CD4-positive, alpha-beta T cell (primary cell): Measurements from ENCODE around the gene KCNG1. TPM values are rescaled to one million over a fixed set of nuclear protein-coding genes. Genes with fewer than 3 reads are reported as not detected.

Source experiments
- ATAC-seq: fragments of 200-7000 bp; cut with Tn5 transposase; one replicate; pipeline ENCODE4 v1.10.0; 2022; ENCODE audit warnings: mild to moderate bottlenecking; ENCODE audit not compliant: poor library complexity
- CTCF ChIA-PET: fragments of 350-600 bp; sonication (Branson Sonifier 250); formaldehyde crosslinking; loops from one replicate; lab custom pipeline; 2021; ENCODE audit warnings: antibody characterized with exemption, inconsistent platforms; lab: Charles Lee
- POLR2A ChIA-PET: fragments of 350-600 bp; sonication (Branson Sonifier 250); formaldehyde crosslinking; loops from one replicate; lab custom pipeline; 2021; ENCODE audit warnings: antibody characterized with exemption, inconsistent platforms; lab: Charles Lee
- DNase-seq, 14 experiments: peaks; one replicate each; pipeline ENCODE4 v3.0.0-alpha.2; 2013 to 2020; ENCODE audit warnings: mixed read lengths in 2 of 14
- H3K27ac ChIP-seq, 2 donors: one replicate each; pipeline versions ENCODE4 v1.5.1 to v1.7.0; 2013; ENCODE audit warnings: low read length in 2 of 2, low read depth in 1 of 2, mild to moderate bottlenecking in 1 of 2
- H3K27me3 ChIP-seq, 2 experiments: 1 replicate in 1 of 2; 2 replicates in 1 of 2; pipeline versions ENCODE4 v1.6.1 to v1.7.0; 2013; ENCODE audit warnings: low read length in 2 of 2, control low read depth in 1 of 2, mild to moderate bottlenecking in 1 of 2, moderate library complexity in 1 of 2; ENCODE audit not compliant: insufficient read depth in 2 of 2, control insufficient read depth in 1 of 2
- H3K36me3 ChIP-seq: one replicate; pipeline ENCODE4 v1.6.1; 2013; ENCODE audit warnings: low read length, control low read depth; ENCODE audit not compliant: insufficient read depth
- H3K4me1 ChIP-seq: one replicate; pipeline ENCODE4 v1.6.1; 2013; ENCODE audit warnings: low read length, control low read depth; ENCODE audit not compliant: insufficient read depth
- H3K4me3 ChIP-seq: one replicate; pipeline ENCODE4 v1.5.1; 2013; ENCODE audit warnings: mild to moderate bottlenecking, low read length, moderate library complexity
- H3K9me3 ChIP-seq, 2 experiments: 1 replicate in 1 of 2; 2 replicates in 1 of 2; pipeline versions ENCODE4 v1.6.1 to v1.7.0; 2013; ENCODE audit warnings: low read length in 2 of 2, mild to moderate bottlenecking in 2 of 2, control low read depth in 1 of 2, moderate library complexity in 1 of 2; ENCODE audit not compliant: control insufficient read depth in 1 of 2, insufficient read depth in 1 of 2
- H3K27ac Mint-ChIP-seq: one replicate; pipeline ENCODE4 v1.8.0; 2020; ENCODE audit warnings: mixed read lengths
- H3K27me3 Mint-ChIP-seq: one replicate; pipeline ENCODE4 v1.8.0; 2021; ENCODE audit warnings: mixed read lengths
- H3K36me3 Mint-ChIP-seq: one replicate; pipeline ENCODE4 v1.8.0; 2021; ENCODE audit warnings: low read depth, mixed read lengths
- H3K4me1 Mint-ChIP-seq: one replicate; pipeline ENCODE4 v1.8.0; 2021; ENCODE audit warnings: low read depth, mixed read lengths
- H3K4me3 Mint-ChIP-seq: one replicate; pipeline ENCODE4 v1.8.0; 2020; ENCODE audit warnings: mild to moderate bottlenecking, mixed read lengths
- H3K9me3 Mint-ChIP-seq: one replicate; pipeline ENCODE4 v1.8.0; 2020; ENCODE audit warnings: mixed read lengths
- CTCF ChIP-seq: fragments of 200-600 bp; IDR thresholded peaks from one replicate; pipeline ENCODE4 v1.8.0; 2022; ENCODE audit warnings: antibody characterized with exemption, mild to moderate bottlenecking
- intact Hi-C, 2 experiments: fragments of 100-400 bp; cut with DNase I in 1 of 2; cut with micrococcal nuclease in 1 of 2; formaldehyde crosslinking; loops; one replicate each; pipeline versions ENCODE4 v1.15.1 to v1.9.0; 2023 to 2025; cut with DNase I, micrococcal nuclease
- total RNA-seq, 174 experiments: library from RNA in 2 of 174; stranded (reverse) in 2 of 174; gene quantifications; one replicate each; pipeline ENCODE4 v1.2.3 and lab custom pipeline; 2021 to 2026

Gene KCNG1
- total RNA-seq, 2 experiments from 2014 or later, result not detected

GRCh38 chr20:51011479-51011878 is 11.4 kb downstream of the KCNG1 start:
- Histone ChIP-seq H3K4me1 (no peaks in the 10 kb centered on the region), H3K9me3 (no peaks in the 10 kb centered on the region), H3K27me3 (peaks cover 0 to 10% of the 10 kb centered on the region in 2 experiments), H3K4me3 (no peak overlapping the region), H3K27ac (no peak overlapping the region), H3K36me3 (no peaks in the 10 kb centered on the region)
- H3K4me3 Mint-ChIP-seq, result no peak overlapping the region
- H3K9me3 Mint-ChIP-seq, result no peaks in the 10 kb centered on the region
- no peak for TF ChIP-seq CTCF
- POLR2A ChIA-PET, result no interaction called here
- intact Hi-C loops, result no loop called here
- H3K36me3 Mint-ChIP-seq, result no peaks in the 10 kb centered on the region
- no peak overlapping the region for H3K27ac Mint-ChIP-seq
- H3K27me3 Mint-ChIP-seq, result peaks cover 32% of the 10 kb centered on the region
- ATAC-seq (no peak), DNase-seq (no peak)
- CTCF ChIA-PET, result no interaction called here
- H3K4me1 Mint-ChIP-seq, result no peaks in the 10 kb centered on the region

DNA sequence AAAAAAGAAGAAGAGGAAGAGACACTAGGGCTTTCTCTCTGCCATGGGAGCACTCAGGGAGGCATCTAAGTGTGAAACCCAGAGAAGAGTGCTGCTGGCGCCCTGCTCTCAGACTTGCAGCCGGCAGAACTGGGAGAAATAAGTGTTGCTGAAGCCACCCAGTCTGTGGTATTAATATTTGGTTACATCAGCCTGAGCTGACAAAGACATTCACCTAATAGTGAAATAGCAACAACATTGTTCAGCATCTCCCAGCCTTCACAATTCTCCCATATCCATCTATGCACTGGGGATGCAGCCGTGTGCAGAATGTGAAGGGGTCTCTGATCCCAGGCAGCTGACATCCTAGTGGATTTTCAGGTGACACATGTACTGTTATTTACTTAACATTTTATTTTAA is 12.0 kb downstream of the KCNG1 start:
- DNase-seq, result no peak
- TF ChIP-seq CTCF, result no peak
- no peaks in the 10 kb centered on the region for H3K36me3 Mint-ChIP-seq
- H3K9me3 ChIP-seq, result no peaks in the 10 kb centered on the region
- H3K4me1 Mint-ChIP-seq, result no peaks in the 10 kb centered on the region
- no peak overlapping the region for H3K4me3 Mint-ChIP-seq
- H3K4me3 ChIP-seq, result no peak overlapping the region
- peaks cover 1 to 10% of the 10 kb centered on the region in 2 experiments for H3K27me3 ChIP-seq
- no peaks in the 10 kb centered on the region for H3K4me1 ChIP-seq
- H3K27ac ChIP-seq, result no peak overlapping the region
- no peak overlapping the region for H3K27ac Mint-ChIP-seq
- no peaks in the 10 kb centered on the region for H3K36me3 ChIP-seq
- H3K27me3 Mint-ChIP-seq, result peaks cover 32% of the 10 kb centered on the region
- ATAC-seq, result no peak
- POLR2A ChIA-PET, result no interaction called here
- CTCF ChIA-PET, result no interaction called here
- intact Hi-C loops, result no loop called here
- no peaks in the 10 kb centered on the region for H3K9me3 Mint-ChIP-seq

DNA sequence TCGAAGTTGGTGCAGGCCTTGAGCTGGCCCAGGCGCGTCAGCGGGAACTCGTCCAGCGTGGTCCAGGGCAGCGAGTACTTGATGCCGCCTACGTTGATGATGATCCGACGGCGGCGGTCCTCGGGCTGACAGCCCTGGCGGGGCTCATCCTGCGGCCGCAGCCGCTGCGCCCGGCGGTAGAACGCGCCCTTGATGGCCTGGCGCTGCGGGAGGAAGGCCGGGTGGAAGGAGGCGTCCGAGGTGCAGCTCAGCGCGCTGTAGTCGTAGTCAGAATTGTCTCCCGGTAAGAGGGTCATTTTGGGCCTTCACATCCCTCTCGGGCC is 12.9 kb downstream of the KCNG1 start:
- no peak overlapping the region for H3K27ac ChIP-seq
- H3K27ac Mint-ChIP-seq, result no peak overlapping the region
- H3K36me3 Mint-ChIP-seq, result no peaks in the 10 kb centered on the region
- no peaks in the 10 kb centered on the region for H3K9me3 Mint-ChIP-seq
- H3K4me1 Mint-ChIP-seq, result no peaks in the 10 kb centered on the region
- H3K4me3 ChIP-seq, result no peak overlapping the region
- POLR2A ChIA-PET, result no interaction called here
- intact Hi-C loops, result no loop called here
- DNase-seq (no peak), ATAC-seq (no peak)
- no peaks in the 10 kb centered on the region for H3K36me3 ChIP-seq
- peaks cover 6 to 7% of the 10 kb centered on the region in 2 experiments for H3K27me3 ChIP-seq
- TF ChIP-seq CTCF, result no peak
- H3K4me3 Mint-ChIP-seq, result no peak overlapping the region
- H3K4me1 ChIP-seq, result no peaks in the 10 kb centered on the region
- no peaks in the 10 kb centered on the region for H3K9me3 ChIP-seq
- CTCF ChIA-PET, result no interaction called here
- peaks cover 31% of the 10 kb centered on the region for H3K27me3 Mint-ChIP-seq
